H9 (cell line): Measurements from ENCODE around the gene PHF20. TPM values are rescaled to one million over a fixed set of nuclear protein-coding genes. Genes with fewer than 3 reads are reported as not detected.

Experiments used
- DNase-seq: peaks from one replicate; pipeline ENCODE4 v3.0.0-alpha.2; 2017
- H2AFZ ChIP-seq: one replicate; pipeline ENCODE4 v1.6.1; 2013; ENCODE audit warnings: mild to moderate bottlenecking, low read length, control low read depth, moderate library complexity
- H2AK5ac ChIP-seq: 2 replicates; pipeline ENCODE4 v1.6.1; 2013; ENCODE audit warnings: low read length, control low read depth, mixed read lengths; ENCODE audit not compliant: insufficient read length
- H2BK120ac ChIP-seq: one replicate; pipeline ENCODE4 v1.6.1; 2013; ENCODE audit warnings: low read depth, mild to moderate bottlenecking, low read length, control low read depth, inconsistent platforms; ENCODE audit not compliant: poor library complexity, severe bottlenecking
- H2BK12ac ChIP-seq: 2 replicates; pipeline ENCODE4 v1.6.1; 2013; ENCODE audit warnings: low read length, control low read depth, mixed read lengths, low read depth; ENCODE audit not compliant: insufficient read length
- H2BK15ac ChIP-seq: 2 replicates; pipeline ENCODE4 v1.6.1; 2013; ENCODE audit warnings: low read depth, low read length, control low read depth
- H2BK20ac ChIP-seq: one replicate; pipeline ENCODE4 v1.6.1; 2013; ENCODE audit warnings: low read depth, mild to moderate bottlenecking, low read length, control low read depth, inconsistent platforms; ENCODE audit not compliant: poor library complexity, severe bottlenecking
- H2BK5ac ChIP-seq: 2 replicates; pipeline ENCODE4 v1.6.1; 2013; ENCODE audit warnings: low read length, control low read depth, mixed read lengths; ENCODE audit not compliant: insufficient read length
- H3K14ac ChIP-seq: 2 replicates; pipeline ENCODE4 v1.6.1; 2013; ENCODE audit warnings: low read length, control low read depth; ENCODE audit not compliant: insufficient read depth
- H3K18ac ChIP-seq: 2 replicates; pipeline ENCODE4 v1.6.1; 2013; ENCODE audit warnings: low read depth, mild to moderate bottlenecking, mixed read lengths, low read length, control low read depth; ENCODE audit not compliant: insufficient read length
- H3K23ac ChIP-seq: 2 replicates; pipeline ENCODE4 v1.6.1; 2013; ENCODE audit warnings: low read length, control low read depth, mixed read lengths, low read depth; ENCODE audit not compliant: insufficient read length
- H3K23me2 ChIP-seq: 2 replicates; pipeline ENCODE4 v1.6.1; 2013; ENCODE audit warnings: low read depth, mild to moderate bottlenecking, mixed read lengths, low read length, control low read depth; ENCODE audit not compliant: insufficient read length, poor library complexity, severe bottlenecking
- H3K27ac ChIP-seq: 2 replicates; pipeline ENCODE4 v1.5.1; 2013; ENCODE audit warnings: low read length, control low read depth, mixed read lengths, low read depth; ENCODE audit not compliant: insufficient read length
- H3K27me3 ChIP-seq: 2 replicates; pipeline ENCODE4 v1.6.1; 2013; ENCODE audit warnings: low read length, control low read depth, inconsistent platforms; ENCODE audit not compliant: insufficient read depth
- H3K4ac ChIP-seq: 2 replicates; pipeline ENCODE4 v1.6.1; 2013; ENCODE audit warnings: low read depth, mild to moderate bottlenecking, control low read depth, inconsistent platforms, low read length, moderate library complexity
- H3K4me1 ChIP-seq: 2 replicates; pipeline ENCODE4 v1.6.1; 2013; ENCODE audit warnings: low read length, control low read depth, inconsistent platforms; ENCODE audit not compliant: insufficient read depth
- H3K4me2 ChIP-seq: 2 replicates; pipeline ENCODE4 v1.6.1; 2013; ENCODE audit warnings: low read length, control low read depth, mixed read lengths; ENCODE audit not compliant: insufficient read length, insufficient read depth
- H3K56ac ChIP-seq: 2 replicates; pipeline ENCODE4 v1.6.1; 2013; ENCODE audit warnings: low read depth, mild to moderate bottlenecking, mixed read lengths, low read length, control low read depth; ENCODE audit not compliant: insufficient read length
- H3K79me1 ChIP-seq: 2 replicates; pipeline ENCODE4 v1.6.1; 2013; ENCODE audit warnings: low read depth, mild to moderate bottlenecking, moderate library complexity, low read length, control low read depth, inconsistent platforms; ENCODE audit not compliant: insufficient read depth, poor library complexity, severe bottlenecking
- H3K79me2 ChIP-seq: 2 replicates; pipeline ENCODE4 v1.6.1; 2013; ENCODE audit warnings: low read length, control low read depth, inconsistent platforms; ENCODE audit not compliant: insufficient read depth
- H3K9ac ChIP-seq: 2 replicates; pipeline ENCODE4 v1.6.1; 2013; ENCODE audit warnings: low read length, control low read depth, mixed read lengths; ENCODE audit not compliant: insufficient read length; ENCODE audit errors: extremely low read depth
- H3K9me3 ChIP-seq: one replicate; pipeline ENCODE4 v1.6.1; 2013; ENCODE audit warnings: low read depth, low read length, inconsistent platforms; ENCODE audit not compliant: control insufficient read depth
- H3T11ph ChIP-seq: one replicate; pipeline ENCODE4 v1.6.1; 2013; ENCODE audit warnings: mild to moderate bottlenecking, low read length, control low read depth, inconsistent platforms
- H4K20me1 ChIP-seq: one replicate; pipeline ENCODE4 v1.6.1; 2013; ENCODE audit not compliant: control insufficient read depth, insufficient read length, insufficient read depth
- H4K5ac ChIP-seq: 2 replicates; pipeline ENCODE4 v1.6.1; 2013; ENCODE audit warnings: low read depth, mild to moderate bottlenecking, mixed read lengths, low read length, control low read depth; ENCODE audit not compliant: insufficient read length
- H4K8ac ChIP-seq: replicated peaks from 2 replicates; pipeline ENCODE4 v1.6.1; 2013; ENCODE audit warnings: low read length, control low read depth, mixed read lengths, low read depth; ENCODE audit not compliant: insufficient read length
- H4K91ac ChIP-seq: 2 replicates; pipeline ENCODE4 v1.6.1; 2013; ENCODE audit warnings: low read depth, mild to moderate bottlenecking, moderate library complexity, mixed read lengths, low read length, control low read depth; ENCODE audit not compliant: insufficient read length
- H3K27ac Mint-ChIP-seq, 3 experiments: 2 replicates in 2 of 3; 3 replicates in 1 of 3; pipeline ENCODE4 v1.8.0; 2020 to 2021; ENCODE audit warnings: mixed read lengths in 3 of 3, mild to moderate bottlenecking in 1 of 3, moderate library complexity in 1 of 3
- H3K27me3 Mint-ChIP-seq: 2 replicates; pipeline ENCODE4 v1.8.0; 2021; ENCODE audit warnings: low read depth, mild to moderate bottlenecking, moderate library complexity, mixed read lengths
- H3K36me3 Mint-ChIP-seq, 3 experiments: 2 replicates in 2 of 3; 3 replicates in 1 of 3; pipeline ENCODE4 v1.8.0; 2020 to 2021; ENCODE audit warnings: low read depth in 3 of 3, mixed read lengths in 3 of 3; ENCODE audit not compliant: insufficient read depth in 1 of 3
- H3K4me1 Mint-ChIP-seq, 2 experiments: 2 replicates each; pipeline ENCODE4 v1.8.0; 2020; ENCODE audit warnings: mixed read lengths in 2 of 2
- H3K4me3 Mint-ChIP-seq, 2 experiments: 2 replicates in 1 of 2; 3 replicates in 1 of 2; pipeline ENCODE4 v1.8.0; 2020 to 2021; ENCODE audit warnings: mild to moderate bottlenecking in 2 of 2, mixed read lengths in 2 of 2, moderate library complexity in 1 of 2
- H3K9me3 Mint-ChIP-seq, 2 experiments: 2 replicates in 1 of 2; 3 replicates in 1 of 2; pipeline ENCODE4 v1.8.0; 2020; ENCODE audit warnings: mild to moderate bottlenecking in 2 of 2, mixed read lengths in 2 of 2, moderate library complexity in 1 of 2
- CTCF ChIP-seq: fragments of 200-600 bp; sonication (generic); conservative IDR thresholded peaks from 3 replicates; pipeline ENCODE4 v1.8.0; 2021; ENCODE audit warnings: antibody characterized with exemption, mild to moderate bottlenecking
- WGBS: extraction: QIAGEN DNeasy Blood & Tissue Kit; methylation state at CpG from one replicate; pipeline ENCODE4 v1.1.7; 2013; ENCODE audit warnings: missing lambda C conversion rate, low lambda C conversion rate, mixed read lengths; ENCODE audit not compliant: insufficient read length; ENCODE audit errors: extremely low coverage; 5-methylcytosine and 5-hydroxymethylcytosine counted together
- total RNA-seq: library from RNA; stranded (reverse); gene quantifications from 2 replicates; pipeline ENCODE4 v1.2.1, GENCODE V29; 2021

Gene PHF20
- total RNA-seq, 1 experiment from 2014 or later, result 50.3 TPM

- Histone ChIP-seq H3T11ph (no peak overlapping the region), H3K27ac (no peak overlapping the region), H2BK5ac (no peak overlapping the region), H3K9me3 (no peaks in the 10 kb centered on the region), H3K27me3 (no peaks in the 10 kb centered on the region), H2BK120ac (no peak overlapping the region), H3K18ac (no peak overlapping the region), H2BK15ac (no peak overlapping the region), H4K5ac (no peak overlapping the region), H2BK20ac (no peak overlapping the region), H4K91ac (no peak overlapping the region), H3K14ac (no peak overlapping the region), H4K8ac (no peak overlapping the region), H4K20me1 (no peaks in the 10 kb centered on the region), H3K23ac (no peak overlapping the region), H2BK12ac (no peak overlapping the region), H2AFZ (no peak overlapping the region), H3K79me1 (no peaks in the 10 kb centered on the region), H3K23me2 (no peaks in the 10 kb centered on the region), H3K56ac (no peak overlapping the region), H3K4ac (no peak overlapping the region), H3K9ac (no peak overlapping the region), H3K4me1 (no peaks in the 10 kb centered on the region), H3K79me2 (no peaks in the 10 kb centered on the region), H3K4me2 (no peak overlapping the region), H2AK5ac (no peak overlapping the region)
- H3K4me1 Mint-ChIP-seq, result peaks cover 4 to 10% of the 10 kb centered on the region in 2 experiments
- no CpG with 5 or more reads among the region's 2 CpGs for WGBS
- no peak overlapping the region for H3K27ac Mint-ChIP-seq
- no peak for DNase-seq
- H3K4me3 Mint-ChIP-seq, result no peak overlapping the region
- no peaks in the 10 kb centered on the region for H3K9me3 Mint-ChIP-seq
- TF ChIP-seq CTCF, result no peak
- peaks cover 12% of the 10 kb centered on the region for H3K27me3 Mint-ChIP-seq
- no peaks in the 10 kb centered on the region for H3K36me3 Mint-ChIP-seq
Observed at GRCh38 chr20:35988910-35989463, 217.2 kb downstream of the PHF20 start.
